ENCODE data around the gene CTDSPL. TPM values are rescaled to one million over a fixed set of nuclear protein-coding genes. Genes with fewer than 3 reads are reported as not detected.
"Not testable (repeated sequence)": the region's sequence is repeated elsewhere in the genome, so short reads cannot be mapped to it uniquely, and the experiment has no call there.

The CTDSPL gene
- total RNA-seq, 1 donor from 2014 or later: 56.3 TPM

DNA sequence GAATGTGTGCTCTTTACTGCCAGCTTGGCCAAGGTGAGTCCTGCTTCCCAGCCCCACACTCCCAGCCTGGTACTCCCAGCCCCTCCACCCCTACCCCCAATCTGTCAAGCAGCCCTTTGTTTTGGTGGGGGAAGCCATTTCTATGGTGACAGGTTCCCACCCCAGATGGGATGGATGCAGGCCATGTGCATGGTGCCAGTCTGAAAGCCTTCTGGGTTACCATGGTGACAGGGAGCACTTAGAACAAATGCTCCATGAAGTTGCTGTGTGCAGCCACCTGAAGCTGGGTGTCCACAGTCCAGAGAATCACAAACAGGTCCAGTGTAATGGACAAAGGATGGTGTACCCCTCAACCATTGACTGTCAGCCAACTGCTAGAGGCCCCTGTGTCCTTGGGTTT, 109.8 kb downstream of the CTDSPL start:
- peaks cover 42% of the 10 kb centered on the region for H3K4me1 ChIP-seq
- DNase-seq: no peak
- peaks cover 40% of the 10 kb centered on the region for H3K36me3 ChIP-seq
- H3K4me3 ChIP-seq: no peak overlapping the region
- H3K9me3 ChIP-seq (replicated peaks): no peaks in the 10 kb centered on the region
- no peak overlapping the region for H3K27ac ChIP-seq (replicated peaks)
- intact Hi-C loops (cut with micrococcal nuclease): no loop called here
- H3K27me3 ChIP-seq (ENCODE audit: low read depth): no peaks in the 10 kb centered on the region
- TF ChIP-seq CTCF (IDR thresholded peaks at IDR 0.05; ENCODE audit: borderline replicate concordance): no peak

DNA sequence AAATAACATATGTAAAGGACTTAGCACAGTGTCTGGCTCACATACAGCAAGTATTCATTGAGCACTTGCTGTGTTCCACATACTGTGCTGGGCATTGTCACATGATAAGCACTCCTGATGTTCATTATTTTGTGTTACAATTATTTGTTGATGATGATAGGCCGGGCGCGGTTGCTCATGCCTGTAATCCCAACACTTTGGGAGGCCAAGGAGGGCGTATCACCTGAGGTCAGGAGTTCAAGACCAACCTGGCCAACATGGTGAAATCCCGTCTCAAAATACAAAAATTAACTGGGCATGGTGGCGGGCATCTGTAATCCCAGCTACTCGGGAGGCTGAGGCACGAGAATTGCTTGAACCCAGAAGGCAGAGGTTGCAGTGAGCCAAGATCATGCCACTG, 110.4 kb downstream of the CTDSPL start:
- DNase-seq; intact Hi-C loops (cut with micrococcal nuclease): not testable (repeated sequence)
- peaks cover 46% of the 10 kb centered on the region for H3K36me3 ChIP-seq

DNA sequence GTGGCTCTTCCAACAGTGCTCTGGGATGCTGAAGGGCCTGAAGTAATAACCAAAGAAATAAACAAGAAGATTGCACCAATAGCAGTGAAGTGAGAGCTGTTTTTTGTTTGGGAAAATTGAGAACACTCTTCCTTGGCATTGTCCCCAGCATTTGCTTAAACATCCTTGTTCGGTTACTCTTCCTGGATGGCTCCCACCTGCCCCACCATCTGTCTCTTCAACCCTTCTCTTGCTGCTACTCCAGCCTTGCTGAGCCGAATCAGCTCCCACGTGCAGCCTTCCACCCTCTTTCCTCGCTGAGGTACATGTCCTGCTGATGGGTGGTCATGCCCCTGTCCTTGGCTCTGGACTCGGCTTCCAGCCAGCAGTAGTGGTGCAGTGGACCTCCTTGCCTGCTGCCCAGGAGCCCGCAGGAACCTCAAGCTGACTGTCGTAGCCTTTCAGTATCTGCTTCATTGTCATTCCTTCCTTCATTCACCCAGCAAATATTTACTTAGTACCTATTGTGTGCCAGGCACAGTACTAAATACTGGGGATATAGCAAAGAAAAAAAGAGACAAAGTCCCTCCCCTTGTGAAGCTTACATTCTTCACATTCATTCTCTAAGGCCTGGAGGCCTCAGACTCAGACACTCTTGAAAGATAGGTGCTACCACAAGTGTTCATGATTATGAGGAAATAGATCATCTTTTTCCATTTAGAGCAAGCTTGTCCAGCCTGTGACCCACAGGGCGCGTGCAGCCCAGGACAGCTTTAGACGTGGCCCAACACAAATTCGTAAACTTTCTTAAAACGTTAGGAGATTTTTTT, 111.8 kb downstream of the CTDSPL start:
- H3K9me3 ChIP-seq (replicated peaks): no peaks in the 10 kb centered on the region
- no peak for DNase-seq
- peaks cover 51% of the 10 kb centered on the region for H3K36me3 ChIP-seq
- peaks cover 23% of the 10 kb centered on the region for H3K4me1 ChIP-seq
- no peak overlapping the region for H3K4me3 ChIP-seq
- no peaks in the 10 kb centered on the region for H3K27me3 ChIP-seq (ENCODE audit: low read depth)
- TF ChIP-seq CTCF (IDR thresholded peaks at IDR 0.05; ENCODE audit: borderline replicate concordance): no peak
- H3K27ac ChIP-seq (replicated peaks): peak overlapping the region; percentile 13
- intact Hi-C loops (cut with micrococcal nuclease): no loop called here

More for the DNA sequence above, 110.4 kb downstream of the CTDSPL start:
- H3K4me1 ChIP-seq: peaks cover 37% of the 10 kb centered on the region
- not testable (repeated sequence) for H3K27me3 ChIP-seq (ENCODE audit: low read depth); H3K27ac ChIP-seq (replicated peaks); H3K4me3 ChIP-seq; H3K9me3 ChIP-seq (replicated peaks)

DNA sequence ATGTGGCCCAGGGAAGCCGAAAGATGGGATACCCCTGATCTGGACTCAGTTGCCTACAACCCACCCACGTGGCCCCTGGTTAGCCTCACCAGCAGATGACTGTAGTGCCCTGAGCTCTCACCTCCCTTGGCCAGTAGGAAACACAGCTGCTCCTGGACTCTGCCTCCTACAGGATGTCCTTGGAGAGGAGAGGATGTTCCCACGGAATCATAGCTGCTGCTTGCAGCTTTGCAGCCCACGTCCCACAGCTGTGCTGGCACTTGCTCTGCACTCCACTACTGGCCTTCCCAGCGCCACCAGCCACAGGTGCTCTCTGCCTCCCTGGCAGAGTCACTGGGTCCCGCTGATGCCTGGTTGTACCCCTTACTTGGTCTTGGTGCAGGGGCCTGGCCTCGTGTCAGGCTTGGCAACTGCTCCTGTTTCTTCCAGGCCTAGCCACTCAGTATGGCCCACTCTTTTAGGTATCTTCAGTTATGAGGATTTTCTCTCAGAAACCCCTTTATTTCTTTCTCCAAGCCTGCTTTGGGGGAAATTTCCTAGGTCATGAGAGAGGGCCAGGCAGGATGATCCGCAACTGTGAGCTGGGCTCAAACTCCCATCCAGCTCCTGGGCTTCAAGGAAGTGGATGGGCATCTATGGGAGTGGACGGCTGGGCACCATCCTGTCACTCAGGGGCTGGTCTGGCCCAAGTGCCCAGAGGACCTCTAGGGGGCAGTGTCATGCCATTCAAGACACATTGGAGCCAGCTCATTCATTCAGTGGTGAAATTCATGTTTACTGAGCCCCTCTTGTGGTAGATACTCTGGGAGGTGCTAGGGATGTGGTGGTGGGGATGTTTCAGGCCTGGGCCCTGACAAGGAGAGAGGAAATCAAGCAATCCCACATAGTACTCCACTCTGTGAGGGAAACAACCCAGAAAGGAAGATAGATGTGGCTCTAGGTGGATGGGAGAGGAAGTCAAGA, 112.7 kb downstream of the CTDSPL start:
- intact Hi-C loops (cut with micrococcal nuclease): no loop called here
- H3K27ac ChIP-seq (replicated peaks): peak overlapping the region; percentile 13

GRCh38 chr3:37979541-37980461, 118.1 kb downstream of the CTDSPL start:
- no peaks in the 10 kb centered on the region for H3K9me3 ChIP-seq (replicated peaks)
- no peak for TF ChIP-seq CTCF (IDR thresholded peaks at IDR 0.05; ENCODE audit: borderline replicate concordance)
- peaks cover 54% of the 10 kb centered on the region for H3K36me3 ChIP-seq
- H3K27me3 ChIP-seq (ENCODE audit: low read depth): no peaks in the 10 kb centered on the region
- no peak for DNase-seq
- peaks cover 4% of the 10 kb centered on the region for H3K4me1 ChIP-seq
- intact Hi-C loops (cut with micrococcal nuclease): no loop called here
- no peak overlapping the region for H3K4me3 ChIP-seq
- no peak overlapping the region for H3K27ac ChIP-seq (replicated peaks)

More for the DNA sequence above, 112.7 kb downstream of the CTDSPL start:
- peak; percentile 46 for DNase-seq
- TF ChIP-seq CTCF (IDR thresholded peaks at IDR 0.05; ENCODE audit: borderline replicate concordance): peak; percentile 85
- no peaks in the 10 kb centered on the region for H3K27me3 ChIP-seq (ENCODE audit: low read depth)
- H3K9me3 ChIP-seq (replicated peaks): no peaks in the 10 kb centered on the region
- H3K4me1 ChIP-seq: peaks cover 14% of the 10 kb centered on the region
- no peak overlapping the region for H3K4me3 ChIP-seq
- peaks cover 51% of the 10 kb centered on the region for H3K36me3 ChIP-seq

Data from left ventricle myocardium inferior (tissue), 1 donor.